ENCODE results near the gene UQCRHL.
"Not testable (repeated sequence)": the region's sequence is repeated elsewhere in the genome, so short reads cannot be mapped to it uniquely, and the experiment has no call there.

Gene UQCRHL

GRCh38 chr1:15833069-15833679 is 25.7 kb upstream of the UQCRHL start:
- Histone ChIP-seq H3K9ac (ENCODE audit: low read length) (peak overlapping the region; percentile 99), H2AFZ (ENCODE audit: low read depth, low read length) (peak overlapping the region; percentile 67), H3K9me3 (ENCODE audit: insufficient read depth, low read length) (no peaks in the 10 kb centered on the region), H4K20me1 (ENCODE audit: insufficient read depth, low read length) (no peaks in the 10 kb centered on the region), H3K27me3 (ENCODE audit: low read depth, low read length) (no peaks in the 10 kb centered on the region), H3K4me3 (ENCODE audit: low read length) (peak overlapping the region; percentile 91), H3K4me1 (ENCODE audit: low read length) (0 out of 2 replicates have a peak, but pooled peaks cover 5% of the 10 kb centered on the region), H3K36me3 (replicated peaks; ENCODE audit: low read depth, low read length) (peaks cover 3% of the 10 kb centered on the region), H3K4me2 (ENCODE audit: low read length) (peak overlapping the region; percentile 83), H3K79me2 (ENCODE audit: low read length) (peaks cover 11% of the 10 kb centered on the region), H3K27ac (ENCODE audit: low read length) (peak overlapping the region; percentile 98)
- TF ChIP-seq EZH2phosphoT487 (IDR thresholded peaks at IDR 0.05; ENCODE audit: low read depth) = no peak
- TF ChIP-seq, protein P1, sequence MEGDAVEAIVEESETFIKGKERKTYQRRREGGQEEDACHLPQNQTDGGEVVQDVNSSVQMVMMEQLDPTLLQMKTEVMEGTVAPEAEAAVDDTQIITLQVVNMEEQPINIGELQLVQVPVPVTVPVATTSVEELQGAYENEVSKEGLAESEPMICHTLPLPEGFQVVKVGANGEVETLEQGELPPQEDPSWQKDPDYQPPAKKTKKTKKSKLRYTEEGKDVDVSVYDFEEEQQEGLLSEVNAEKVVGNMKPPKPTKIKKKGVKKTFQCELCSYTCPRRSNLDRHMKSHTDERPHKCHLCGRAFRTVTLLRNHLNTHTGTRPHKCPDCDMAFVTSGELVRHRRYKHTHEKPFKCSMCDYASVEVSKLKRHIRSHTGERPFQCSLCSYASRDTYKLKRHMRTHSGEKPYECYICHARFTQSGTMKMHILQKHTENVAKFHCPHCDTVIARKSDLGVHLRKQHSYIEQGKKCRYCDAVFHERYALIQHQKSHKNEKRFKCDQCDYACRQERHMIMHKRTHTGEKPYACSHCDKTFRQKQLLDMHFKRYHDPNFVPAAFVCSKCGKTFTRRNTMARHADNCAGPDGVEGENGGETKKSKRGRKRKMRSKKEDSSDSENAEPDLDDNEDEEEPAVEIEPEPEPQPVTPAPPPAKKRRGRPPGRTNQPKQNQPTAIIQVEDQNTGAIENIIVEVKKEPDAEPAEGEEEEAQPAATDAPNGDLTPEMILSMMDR (IDR thresholded peaks at IDR 0.05; ENCODE audit: low read depth, low read length) = no peak

DNA sequence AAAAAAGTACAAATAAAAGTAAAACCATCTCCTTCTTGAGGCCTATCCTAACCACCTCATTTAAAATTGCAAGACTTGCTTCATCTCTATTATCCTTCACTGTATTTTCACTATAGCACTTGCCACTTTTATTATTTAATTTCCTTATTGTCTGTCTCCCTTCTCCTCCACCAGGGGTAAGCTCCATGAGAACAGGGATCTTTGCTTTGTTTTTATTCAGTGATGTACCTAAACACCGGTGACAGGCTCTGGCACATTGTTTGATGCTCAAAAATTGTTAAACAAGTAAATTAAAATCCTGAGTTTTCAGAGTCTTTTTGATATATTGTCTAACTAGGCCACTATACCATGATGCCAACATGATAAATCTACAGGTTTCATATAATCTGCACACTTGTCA is 22.8 kb upstream of the UQCRHL start:
- H3K4me3 ChIP-seq (ENCODE audit: low read length) = no peak overlapping the region
- H3K9me3 ChIP-seq (ENCODE audit: insufficient read depth, low read length) = no peaks in the 10 kb centered on the region
- no peak overlapping the region for H2AFZ ChIP-seq (ENCODE audit: low read depth, low read length)
- H3K79me2 ChIP-seq (ENCODE audit: low read length) = peaks cover 11% of the 10 kb centered on the region
- H4K20me1 ChIP-seq (ENCODE audit: insufficient read depth, low read length) = no peaks in the 10 kb centered on the region
- H3K27ac ChIP-seq (ENCODE audit: low read length) = no peak overlapping the region
- H3K4me2 ChIP-seq (ENCODE audit: low read length) = no peak overlapping the region
- no peak overlapping the region for H3K9ac ChIP-seq (ENCODE audit: low read length)
- TF ChIP-seq EZH2phosphoT487 (IDR thresholded peaks at IDR 0.05; ENCODE audit: low read depth) = no peak
- TF ChIP-seq, protein P1 (IDR thresholded peaks at IDR 0.05; ENCODE audit: low read depth, low read length) = no peak
- H3K36me3 ChIP-seq (replicated peaks; ENCODE audit: low read depth, low read length) = peaks cover 3% of the 10 kb centered on the region
- peaks cover 2% of the 10 kb centered on the region; the same call in 1 of the 2 replicates for H3K4me1 ChIP-seq (ENCODE audit: low read length)
- H3K27me3 ChIP-seq (ENCODE audit: low read depth, low read length) = no peaks in the 10 kb centered on the region

DNA sequence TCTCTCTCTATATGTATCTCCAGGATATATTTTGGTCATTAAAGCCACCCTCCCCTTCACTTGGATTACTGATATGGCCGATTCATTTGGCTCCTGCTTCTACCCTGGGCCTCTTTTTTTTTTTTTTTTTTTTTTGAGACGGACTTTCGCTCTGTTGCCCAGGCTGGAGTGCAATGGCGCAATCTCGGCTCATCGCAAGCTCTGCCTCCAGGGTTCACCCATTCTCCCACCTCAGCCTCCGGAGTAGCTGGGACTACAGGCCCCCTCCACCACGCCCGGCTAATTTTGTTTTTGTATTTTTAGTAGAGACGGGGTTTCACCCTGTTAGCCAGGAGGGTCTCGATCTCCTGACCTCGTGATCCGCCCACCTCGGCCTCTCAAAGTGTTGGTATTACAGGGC is 21.5 kb upstream of the UQCRHL start:
- H3K27me3 ChIP-seq (ENCODE audit: low read depth, low read length); H2AFZ ChIP-seq (ENCODE audit: low read depth, low read length); H3K36me3 ChIP-seq (replicated peaks; ENCODE audit: low read depth, low read length); H4K20me1 ChIP-seq (ENCODE audit: insufficient read depth, low read length); H3K9ac ChIP-seq (ENCODE audit: low read length); H3K4me1 ChIP-seq (ENCODE audit: low read length); H3K4me3 ChIP-seq (ENCODE audit: low read length); H3K9me3 ChIP-seq (ENCODE audit: insufficient read depth, low read length); H3K27ac ChIP-seq (ENCODE audit: low read length); H3K4me2 ChIP-seq (ENCODE audit: low read length): not testable (repeated sequence)
- H3K79me2 ChIP-seq (ENCODE audit: low read length) = peaks cover 10% of the 10 kb centered on the region

DNA sequence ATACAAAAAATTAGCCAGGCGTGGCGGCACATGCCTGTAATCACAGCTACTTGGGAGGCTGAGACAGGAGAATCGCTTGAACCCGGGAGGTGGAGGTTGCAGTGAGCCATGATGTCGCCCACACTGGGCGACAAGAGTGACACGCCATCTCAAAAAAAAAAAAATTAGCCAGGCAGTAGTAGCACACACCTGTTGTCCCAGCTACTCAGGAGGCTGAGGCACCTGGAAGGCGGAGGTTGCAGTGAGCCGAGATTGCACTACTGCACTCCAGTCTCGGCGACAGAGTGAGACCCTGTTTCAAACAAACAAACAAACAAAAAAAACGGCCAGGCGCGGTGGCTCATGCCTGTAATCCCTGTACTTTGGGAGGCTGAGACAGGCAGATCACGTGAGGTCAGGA is 20.1 kb upstream of the UQCRHL start:
- H4K20me1 ChIP-seq (ENCODE audit: insufficient read depth, low read length); H3K27ac ChIP-seq (ENCODE audit: low read length); H3K4me1 ChIP-seq (ENCODE audit: low read length); H3K9me3 ChIP-seq (ENCODE audit: insufficient read depth, low read length); H3K4me2 ChIP-seq (ENCODE audit: low read length); H3K79me2 ChIP-seq (ENCODE audit: low read length); H3K36me3 ChIP-seq (replicated peaks; ENCODE audit: low read depth, low read length); H3K9ac ChIP-seq (ENCODE audit: low read length); H3K4me3 ChIP-seq (ENCODE audit: low read length); H2AFZ ChIP-seq (ENCODE audit: low read depth, low read length); H3K27me3 ChIP-seq (ENCODE audit: low read depth, low read length): not testable (repeated sequence)

DNA sequence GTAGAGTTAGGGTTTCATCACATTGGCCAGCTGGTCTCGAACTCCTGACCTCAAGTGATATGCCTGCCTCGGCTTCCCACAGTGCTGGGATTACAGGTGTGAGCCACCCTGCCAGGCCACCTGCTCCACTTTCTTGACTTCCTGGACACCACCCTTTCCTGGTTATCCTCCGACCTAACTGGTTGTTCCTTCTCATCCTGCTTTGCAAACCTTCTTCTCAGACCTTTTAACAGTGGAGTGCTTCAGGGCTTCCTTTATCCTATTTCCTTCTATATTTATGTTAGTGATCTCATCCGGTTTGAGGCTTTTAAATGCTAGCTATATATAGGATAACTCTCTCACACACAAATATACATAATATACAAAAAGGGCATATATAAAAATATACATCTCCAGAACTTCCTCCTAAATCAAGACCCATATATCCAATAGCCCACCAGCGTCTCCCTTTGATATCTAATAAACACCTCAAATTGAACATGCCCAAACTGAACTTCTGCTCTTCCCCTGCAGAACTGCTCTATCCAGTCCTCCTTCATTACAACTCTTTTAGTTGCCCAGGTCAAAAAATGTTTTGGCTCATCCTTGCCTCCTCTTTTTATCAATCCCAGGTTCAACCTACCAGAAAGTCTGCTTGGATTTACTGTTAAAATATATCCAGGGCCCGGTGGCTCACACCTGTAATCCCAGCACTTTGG is 19.5 kb upstream of the UQCRHL start:
- Histone ChIP-seq H3K9ac (ENCODE audit: low read length) (no peak overlapping the region), H3K4me2 (ENCODE audit: low read length) (no peak overlapping the region), H3K27ac (ENCODE audit: low read length) (no peak overlapping the region), H4K20me1 (ENCODE audit: insufficient read depth, low read length) (no peaks in the 10 kb centered on the region), H2AFZ (ENCODE audit: low read depth, low read length) (no peak overlapping the region), H3K4me1 (ENCODE audit: low read length) (peaks cover 2% of the 10 kb centered on the region; the same call in 1 of the 2 replicates), H3K36me3 (replicated peaks; ENCODE audit: low read depth, low read length) (peaks cover 3% of the 10 kb centered on the region), H3K9me3 (ENCODE audit: insufficient read depth, low read length) (no peaks in the 10 kb centered on the region), H3K4me3 (ENCODE audit: low read length) (no peak overlapping the region), H3K79me2 (ENCODE audit: low read length) (no peaks in the 10 kb centered on the region), H3K27me3 (ENCODE audit: low read depth, low read length) (no peaks in the 10 kb centered on the region)
- TF ChIP-seq, protein P1 (IDR thresholded peaks at IDR 0.05; ENCODE audit: low read depth, low read length) = no peak
- no peak for TF ChIP-seq EZH2phosphoT487 (IDR thresholded peaks at IDR 0.05; ENCODE audit: low read depth)
